HL-60/S4 (cell line): ENCODE data around the gene DNAH14.
"Not testable (repeated sequence)": the region's sequence is repeated elsewhere in the genome, so short reads cannot be mapped to it uniquely, and the experiment has no call there.

ENCODE experiments used
- in situ Hi-C: fragments of 300-500 bp; cut with MboI; formaldehyde crosslinking; loops from 2 replicates; pipeline ENCODE4 v1.14.3; 2022; ENCODE audit warnings: low sequenced_read_pairs

DNAH14 gene

DNA sequence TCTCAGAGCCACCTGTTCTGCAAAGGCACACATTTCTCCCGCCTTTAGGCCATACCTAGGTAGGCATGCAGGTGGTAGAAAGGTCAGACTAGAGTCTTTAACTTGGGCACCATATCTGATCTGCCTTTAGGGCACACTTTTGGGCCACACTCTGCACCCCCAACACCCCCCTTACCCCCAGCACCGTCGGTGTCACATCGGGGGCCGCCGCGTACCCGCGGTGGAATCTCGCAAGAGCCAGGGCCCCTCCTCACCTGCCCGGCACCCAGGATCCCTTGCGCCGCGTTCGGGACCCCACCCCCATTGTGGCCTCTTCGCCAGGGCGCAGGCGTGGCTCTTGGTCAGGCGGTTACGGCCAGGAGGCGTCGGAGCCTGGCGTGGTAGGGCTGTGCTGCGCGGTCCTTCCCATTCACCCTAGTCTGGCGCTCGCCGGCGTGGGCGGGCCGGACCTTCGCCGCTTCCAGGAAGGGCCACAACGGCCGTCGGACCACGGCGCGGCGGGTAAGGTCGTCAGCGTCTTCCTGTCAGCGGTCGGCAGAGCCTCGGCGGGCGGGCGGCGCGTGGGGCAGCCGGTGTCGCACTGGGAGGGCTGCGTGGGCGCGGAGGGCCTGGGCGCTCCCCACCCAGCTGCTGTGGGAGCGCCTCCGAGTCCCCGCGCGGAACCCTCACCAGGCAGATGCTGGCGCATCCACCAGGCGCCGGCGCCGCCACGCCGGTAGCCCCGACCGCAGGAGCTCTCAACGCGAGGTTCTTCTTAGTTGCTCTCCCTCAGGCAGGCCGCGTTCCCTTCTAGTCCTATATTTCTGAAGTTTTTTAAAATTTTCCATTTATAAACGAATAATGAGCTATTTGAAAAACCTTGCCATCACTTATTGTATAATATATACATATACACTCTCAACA is at the start of gene DNAH14:
DNAH14 (plus strand) TSS at position 341 of the 903 bp plus-strand sequence. CDS start 23,028 bp downstream, outside the sequence.
- in situ Hi-C loops: no loop called here

DNA sequence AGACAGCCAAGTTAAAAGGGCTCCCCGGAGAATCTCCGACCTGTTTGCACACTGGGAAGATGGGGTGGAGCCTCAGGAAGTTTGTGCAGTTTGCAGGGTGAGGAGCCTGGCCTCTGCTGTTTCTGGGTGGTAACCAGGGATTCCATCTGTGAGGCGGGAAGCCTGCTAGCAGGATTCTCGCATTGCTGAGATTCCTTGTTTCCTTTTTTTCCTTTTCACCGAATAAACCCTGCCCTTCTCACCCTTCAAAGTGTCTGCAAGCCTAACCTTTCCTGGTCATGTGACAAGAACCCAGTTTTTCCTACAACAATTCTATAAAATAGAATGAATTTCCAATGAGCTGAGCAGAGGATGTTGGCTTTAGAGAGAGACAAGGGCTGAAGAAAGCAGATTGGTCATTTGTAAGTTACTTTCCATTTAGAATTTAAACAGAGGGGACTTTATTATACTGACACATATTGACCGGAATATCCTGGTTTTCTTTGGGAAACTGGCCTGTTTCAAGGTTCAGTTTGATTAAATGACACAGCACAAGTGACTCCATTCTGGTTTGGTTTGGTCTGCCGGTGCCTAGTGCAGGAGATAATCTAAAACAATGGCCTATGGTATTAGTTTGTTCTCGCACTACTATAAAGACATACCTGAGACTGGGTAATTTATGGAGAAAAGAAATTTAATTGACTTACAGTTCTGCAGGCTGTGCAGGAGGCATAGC is 48.7 kb upstream of the DNAH14 start:
- in situ Hi-C loops: no loop called here

DNA sequence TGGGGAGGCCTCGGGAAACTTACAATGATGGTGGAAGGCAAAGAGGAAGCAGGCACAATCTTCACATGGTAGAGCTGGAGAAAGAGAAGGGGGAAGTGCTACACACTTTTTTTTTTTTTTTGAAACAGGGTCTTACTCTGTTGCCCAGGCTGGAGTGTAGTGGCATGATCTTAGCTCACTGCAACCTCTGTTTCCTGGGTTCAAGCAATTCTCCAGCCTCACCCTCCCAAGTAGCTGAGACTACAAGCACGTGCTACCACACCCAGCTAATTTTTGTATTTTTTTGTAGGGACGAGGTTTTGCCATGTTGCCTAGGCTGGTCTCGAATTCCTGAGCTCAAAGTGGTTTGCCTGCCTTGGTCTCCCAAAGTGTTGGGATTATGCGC is 48.2 kb upstream of the DNAH14 start:
- in situ Hi-C loops: not testable (repeated sequence)

DNA sequence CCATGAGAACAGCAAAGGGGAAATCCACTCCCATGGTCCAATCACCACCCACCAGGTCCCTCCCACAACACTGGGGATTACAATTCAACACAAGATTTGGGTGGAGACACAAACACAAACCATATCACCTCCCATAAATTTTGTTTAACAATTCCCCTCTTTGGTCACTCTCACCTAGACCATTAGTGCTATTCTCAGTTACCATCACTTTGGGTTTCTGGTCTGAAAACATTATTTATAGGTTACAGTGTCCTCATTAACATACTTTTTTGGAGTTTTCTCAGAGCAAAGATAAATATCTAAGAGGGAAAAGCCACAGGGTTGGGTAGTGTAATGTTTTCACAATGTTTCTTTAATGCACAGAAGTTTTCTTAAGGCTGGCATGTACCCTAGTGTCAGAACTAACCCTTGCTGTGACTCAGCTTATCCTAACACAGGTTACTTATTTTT is 47.7 kb upstream of the DNAH14 start:
- in situ Hi-C loops: no loop called here

DNA sequence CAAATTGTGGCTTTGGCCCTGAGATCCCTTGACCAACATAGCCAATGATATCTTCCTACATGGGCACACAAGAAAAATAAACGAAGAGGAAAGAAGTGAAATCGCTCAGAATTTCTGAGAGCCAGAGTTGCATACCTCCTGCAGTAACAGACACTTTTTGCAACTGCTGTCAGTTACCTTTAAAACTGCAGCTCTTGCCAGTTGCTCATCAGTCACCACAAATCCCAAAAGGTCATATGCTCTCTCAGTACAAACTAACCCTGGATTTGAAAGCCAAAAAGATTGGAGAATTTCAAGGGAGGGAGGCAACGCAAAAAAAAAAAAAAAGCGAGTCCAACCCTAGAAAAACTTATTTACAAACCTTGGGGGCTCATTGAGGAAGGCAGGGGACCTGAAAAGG is 47.2 kb upstream of the DNAH14 start:
- in situ Hi-C loops: no loop called here

DNA sequence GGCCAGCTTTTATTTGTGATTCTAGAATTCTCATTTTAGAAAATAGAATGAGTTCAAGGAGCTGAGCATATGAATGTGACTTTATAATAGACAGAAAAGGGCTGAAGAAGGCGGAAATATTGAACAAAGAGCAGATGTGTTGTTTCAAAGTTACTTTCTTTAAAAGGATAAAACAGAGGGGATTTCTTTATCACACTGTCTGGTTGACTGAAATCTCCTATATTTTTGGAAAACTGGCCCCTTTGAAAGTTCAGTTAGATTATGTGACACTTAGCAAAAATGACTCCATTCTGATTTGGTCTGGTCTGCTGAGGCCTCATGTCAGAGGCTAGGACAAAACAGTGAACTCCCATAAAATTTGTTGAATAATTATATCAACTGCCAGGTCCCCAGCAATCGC is 46.4 kb upstream of the DNAH14 start:
- in situ Hi-C loops: no loop called here

DNA sequence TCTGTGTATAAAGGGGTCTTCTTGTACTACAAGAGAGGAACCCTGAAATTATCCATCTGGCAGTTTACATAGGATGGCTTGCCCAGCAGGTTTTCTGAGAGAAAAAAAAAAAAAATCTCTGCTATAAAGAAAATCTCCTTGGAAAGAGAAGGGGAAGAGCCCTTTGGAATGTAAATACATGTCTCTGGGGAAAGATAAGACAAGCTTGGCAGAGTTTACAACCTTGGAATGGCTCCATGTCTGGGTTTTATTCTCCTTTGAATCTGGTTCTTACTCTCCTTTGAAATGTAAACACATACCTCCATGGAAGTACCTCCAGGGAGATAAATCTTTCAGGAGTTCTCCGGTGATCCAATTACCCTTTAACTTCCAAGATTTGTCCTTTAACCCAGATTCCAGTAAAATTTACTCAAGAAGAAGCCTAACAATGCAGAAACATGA is 45.1 kb upstream of the DNAH14 start:
- in situ Hi-C loops: no loop called here

DNA sequence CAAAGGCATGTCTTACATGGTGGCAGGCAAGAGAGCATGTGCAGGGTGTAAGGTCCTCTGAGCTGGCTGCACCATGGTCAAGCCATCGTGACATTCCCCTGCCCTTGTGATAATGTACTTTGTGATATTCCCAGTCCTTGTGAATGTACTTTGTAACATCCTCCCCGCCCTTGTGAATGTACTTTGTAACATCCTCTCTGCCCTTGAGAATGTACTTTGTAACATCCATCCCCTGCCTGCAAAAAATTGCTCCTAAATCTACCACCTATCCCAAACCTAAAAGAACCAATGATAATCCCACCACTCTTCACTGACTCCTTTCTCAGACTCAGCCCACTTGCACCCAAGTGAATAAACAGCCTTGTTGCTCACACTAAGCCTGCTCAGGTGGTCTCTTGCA is 44.1 kb upstream of the DNAH14 start:
- in situ Hi-C loops: not testable (repeated sequence)

DNA sequence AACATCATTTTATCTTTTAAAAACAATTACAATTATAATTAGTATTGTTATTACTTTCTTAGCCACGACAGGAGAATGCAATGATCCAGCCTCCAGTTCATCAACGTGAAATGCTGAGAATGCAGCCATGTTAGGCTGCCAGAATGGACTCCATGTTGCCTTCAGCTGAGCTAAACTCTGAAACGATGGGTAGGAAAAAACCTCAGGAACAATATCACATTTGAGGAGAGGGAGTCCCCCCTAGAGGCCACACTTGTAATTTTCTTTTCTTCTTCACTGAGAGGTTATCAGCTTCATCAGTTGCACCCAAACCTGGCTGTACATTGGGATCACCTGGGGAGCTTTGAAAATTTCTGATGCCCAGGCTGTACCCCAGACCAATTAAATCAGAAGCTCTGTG is 34.6 kb upstream of the DNAH14 start:
- in situ Hi-C loops: no loop called here

DNA sequence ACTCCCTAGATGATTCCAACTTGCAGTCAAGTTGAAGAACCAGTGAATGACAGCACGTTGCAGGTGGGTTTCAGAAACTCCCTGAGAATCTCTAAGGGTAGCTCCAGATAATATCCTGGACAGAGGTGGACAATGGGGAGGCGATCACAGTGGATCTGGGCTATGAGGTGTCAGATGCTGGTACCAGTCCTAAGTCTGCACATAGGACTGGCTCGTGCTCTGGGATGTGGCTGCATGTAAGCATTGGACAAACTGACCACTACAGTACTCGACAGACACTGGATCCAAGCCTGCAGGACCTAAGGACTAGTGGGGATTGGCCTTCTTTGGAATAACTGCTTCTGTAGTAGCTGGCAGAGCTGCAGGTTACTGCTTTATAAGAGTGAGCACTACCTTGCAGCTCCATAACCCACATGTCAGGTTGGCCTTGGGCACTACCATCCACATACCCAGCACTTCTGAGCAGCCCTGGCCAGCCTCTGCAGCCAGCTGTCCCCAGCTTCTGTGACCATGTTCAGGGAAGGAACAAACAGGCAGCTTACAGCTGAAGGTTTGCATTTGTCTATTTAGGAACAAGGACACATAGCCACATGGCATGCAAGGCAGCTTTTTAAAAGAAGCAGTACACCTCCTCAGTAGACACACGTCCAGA is 33.2 kb upstream of the DNAH14 start:
- in situ Hi-C loops: no loop called here

DNA sequence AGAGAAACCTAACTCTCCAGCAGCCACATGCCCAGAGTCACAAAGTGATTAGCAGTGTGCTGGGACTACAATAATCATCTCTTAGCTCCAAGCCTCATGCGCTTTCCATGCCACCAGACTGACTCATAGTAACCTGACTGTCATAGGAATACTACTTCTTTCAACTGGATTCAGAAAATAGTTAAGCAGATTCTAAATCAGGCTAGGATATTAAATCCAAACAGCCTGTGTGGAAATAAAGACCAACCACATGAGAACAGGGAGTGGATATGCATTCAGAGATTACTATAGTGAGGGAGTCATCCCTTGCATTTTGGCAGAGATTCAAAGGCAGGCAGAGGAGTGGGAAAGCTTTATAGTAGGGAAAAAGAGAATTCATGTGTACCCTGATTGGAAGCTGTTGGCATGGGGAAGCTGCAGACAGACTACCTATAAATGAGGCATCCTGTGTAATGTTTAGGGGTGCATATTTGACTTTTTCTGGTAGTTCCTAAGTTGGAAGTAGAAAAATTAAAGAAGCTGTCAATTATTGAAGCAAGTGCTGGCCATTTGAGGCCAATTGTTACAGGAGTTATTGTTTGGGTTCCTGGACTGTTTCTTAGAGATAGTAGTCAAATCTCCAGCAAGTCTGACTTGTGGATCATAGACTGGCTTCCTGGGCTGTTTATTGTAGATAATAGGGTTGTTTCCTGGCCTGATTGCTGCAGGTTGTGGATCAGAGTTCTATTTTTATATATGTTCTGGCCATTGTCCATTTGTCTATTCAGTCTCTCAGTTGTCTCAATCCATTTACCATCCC is 31.7 kb upstream of the DNAH14 start:
- in situ Hi-C loops: no loop called here

DNA sequence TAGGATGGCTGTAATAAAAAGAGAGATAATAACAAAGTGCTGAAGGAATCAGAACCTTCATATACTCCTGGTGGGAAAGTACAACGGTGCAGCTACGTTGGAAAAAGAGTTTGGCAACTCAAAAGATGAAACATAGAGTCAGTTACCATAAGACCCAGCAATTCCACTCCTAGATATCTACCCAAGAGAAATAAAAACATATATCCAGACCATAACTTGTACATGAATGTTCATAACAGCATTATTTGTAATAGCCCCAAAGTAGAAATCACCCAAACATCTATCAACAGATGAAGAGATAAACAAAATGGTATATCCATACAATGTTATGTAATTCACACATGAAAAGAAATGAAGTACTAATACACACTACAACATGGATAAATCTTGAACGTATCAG is 30.5 kb upstream of the DNAH14 start:
- in situ Hi-C loops: no loop called here

DNA sequence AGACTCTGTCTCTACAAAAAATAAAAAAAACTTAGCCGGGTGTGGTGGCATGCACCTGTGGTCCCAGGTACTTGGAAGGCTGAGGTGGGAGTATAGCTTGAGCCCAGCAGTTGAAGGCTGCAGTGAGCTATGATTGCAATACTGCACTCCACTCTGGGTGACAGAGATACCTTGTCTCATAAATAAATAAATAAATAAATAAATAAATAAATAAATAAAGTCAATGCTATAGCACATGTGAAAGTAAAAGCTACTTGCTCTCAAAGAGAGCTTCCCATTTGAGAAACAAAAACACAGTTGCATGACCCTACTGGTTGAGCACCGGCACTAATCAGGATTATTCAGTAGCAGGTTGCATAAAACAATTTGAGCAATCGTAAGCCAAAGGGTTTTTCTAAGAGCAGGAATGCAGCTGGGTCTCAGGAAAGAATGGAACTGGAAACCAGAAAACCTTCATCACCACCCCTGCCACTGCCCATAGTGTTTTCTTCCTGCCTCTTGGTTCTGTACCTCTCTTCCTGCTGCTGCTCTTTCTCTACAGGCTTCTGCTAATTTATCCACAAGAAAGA is 29.3 kb upstream of the DNAH14 start:
- in situ Hi-C loops: no loop called here

DNA sequence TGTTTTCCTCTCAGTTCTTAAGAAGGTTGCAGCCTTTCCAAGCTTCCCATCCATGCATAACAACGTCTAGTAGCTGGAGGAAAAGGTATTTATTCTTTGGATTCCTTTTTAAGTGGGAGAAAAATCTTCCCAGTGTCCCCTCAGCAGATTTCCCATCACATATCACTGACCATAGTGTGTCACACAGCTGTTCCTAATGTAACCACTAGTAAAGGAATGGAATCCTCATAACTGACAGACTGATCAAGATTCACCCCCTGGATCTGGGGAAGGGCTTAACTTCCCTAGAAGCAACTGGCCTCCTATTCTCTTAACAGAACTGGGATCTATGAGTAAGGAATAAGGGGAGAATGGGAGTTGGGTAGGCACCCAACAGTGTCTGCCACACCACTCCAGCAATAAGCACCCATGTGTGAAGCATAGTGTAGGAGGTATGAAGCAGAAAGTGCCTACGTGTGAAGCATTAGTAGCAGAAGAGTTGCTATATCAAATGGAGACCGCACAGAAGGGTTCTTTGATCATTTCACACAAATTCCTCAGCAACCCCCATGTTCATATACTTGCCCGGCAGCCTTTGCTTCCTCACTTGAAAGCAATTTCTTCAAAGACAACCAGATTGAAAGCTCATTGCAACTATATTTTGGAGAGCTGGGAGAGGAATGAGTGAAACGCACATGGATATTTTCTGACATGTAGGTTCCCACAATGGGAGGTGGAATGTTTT is 28.2 kb upstream of the DNAH14 start:
- in situ Hi-C loops: no loop called here

DNA sequence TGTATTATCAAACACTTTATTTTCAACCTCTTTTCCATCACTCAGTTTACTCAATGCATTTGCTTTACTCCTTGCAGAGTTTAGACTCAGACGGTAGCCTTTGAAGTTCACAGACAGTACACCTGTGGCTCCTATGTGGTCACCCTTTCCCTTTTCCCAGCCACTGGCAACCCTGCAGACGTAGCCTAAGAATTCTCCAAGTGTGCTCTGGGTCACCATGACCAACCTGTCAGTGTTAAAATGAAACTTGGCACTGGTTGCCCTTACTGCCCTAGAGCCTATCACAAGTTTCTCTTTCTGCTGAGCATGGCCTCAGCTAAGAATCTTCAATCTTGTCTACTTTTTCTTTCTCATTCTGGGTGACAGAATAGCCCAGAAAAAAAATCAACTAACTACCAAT is 25.5 kb upstream of the DNAH14 start:
- in situ Hi-C loops: no loop called here

DNA sequence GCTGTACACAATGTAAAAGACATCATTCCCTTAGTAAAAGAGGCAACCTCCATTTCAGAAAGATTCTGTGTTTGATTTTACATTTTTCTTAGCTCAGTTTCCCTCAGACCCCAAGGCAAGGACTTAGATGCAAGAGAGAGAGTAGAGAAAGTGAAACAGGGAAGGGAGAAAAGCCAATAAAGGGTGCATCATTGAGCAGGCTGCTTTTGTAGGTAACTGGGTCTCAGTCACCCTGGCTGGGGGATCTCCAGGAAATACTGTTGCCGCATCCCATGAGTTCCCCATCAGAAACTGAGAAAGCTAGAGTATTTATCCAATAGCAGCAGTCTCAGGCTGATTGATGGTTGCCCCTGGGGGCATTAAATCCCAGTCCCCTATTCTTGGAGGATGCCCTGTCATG is 23.1 kb upstream of the DNAH14 start:
- in situ Hi-C loops: no loop called here

DNA sequence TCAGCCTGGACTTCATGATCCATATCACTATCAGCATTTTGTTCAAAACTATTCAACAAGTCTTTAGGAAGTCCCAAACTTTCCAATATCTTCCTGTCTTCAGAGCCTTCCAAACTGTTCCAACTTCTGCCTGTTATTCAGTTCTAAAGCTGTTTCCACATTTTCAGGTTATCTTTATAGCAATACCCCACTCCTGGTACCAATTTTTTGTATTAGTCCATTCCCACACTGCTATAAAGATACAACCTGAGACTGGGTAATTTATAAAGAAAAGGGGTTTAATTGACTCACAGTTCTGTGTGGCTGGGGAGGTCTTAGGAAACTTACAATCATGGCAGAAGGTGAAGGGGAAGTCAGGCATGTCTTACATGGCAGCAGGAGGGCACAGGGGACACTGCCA is 18.3 kb upstream of the DNAH14 start:
- in situ Hi-C loops: no loop called here

DNA sequence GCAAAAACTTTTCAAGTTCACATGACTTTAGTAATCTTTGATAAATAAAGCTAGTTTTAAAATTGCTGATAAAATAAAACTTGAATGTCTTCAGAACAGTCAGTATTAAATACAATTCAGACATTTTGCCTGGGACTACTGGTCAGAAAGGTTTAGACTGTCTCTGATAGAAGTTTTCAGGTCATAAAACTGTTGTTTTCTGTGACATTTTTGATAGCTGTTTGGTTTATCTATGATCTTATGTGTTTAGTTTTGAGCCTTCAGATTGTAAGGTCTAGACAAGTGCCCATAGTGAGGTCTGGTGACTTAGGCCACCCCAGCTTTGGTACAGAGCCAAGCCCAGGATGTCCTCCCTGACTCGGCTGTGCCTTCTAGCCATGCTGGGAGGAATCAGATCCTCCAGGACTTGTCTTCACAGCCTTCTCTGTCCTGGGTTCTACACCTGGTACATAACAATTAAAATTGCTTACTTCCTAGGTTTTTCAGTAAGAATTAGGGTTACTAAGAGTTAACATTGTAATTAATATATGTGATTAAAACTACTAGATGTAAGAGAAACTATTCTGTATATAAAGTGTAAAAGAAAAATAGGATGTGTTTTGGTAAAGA is 15.1 kb upstream of the DNAH14 start:
- in situ Hi-C loops: no loop called here

DNA sequence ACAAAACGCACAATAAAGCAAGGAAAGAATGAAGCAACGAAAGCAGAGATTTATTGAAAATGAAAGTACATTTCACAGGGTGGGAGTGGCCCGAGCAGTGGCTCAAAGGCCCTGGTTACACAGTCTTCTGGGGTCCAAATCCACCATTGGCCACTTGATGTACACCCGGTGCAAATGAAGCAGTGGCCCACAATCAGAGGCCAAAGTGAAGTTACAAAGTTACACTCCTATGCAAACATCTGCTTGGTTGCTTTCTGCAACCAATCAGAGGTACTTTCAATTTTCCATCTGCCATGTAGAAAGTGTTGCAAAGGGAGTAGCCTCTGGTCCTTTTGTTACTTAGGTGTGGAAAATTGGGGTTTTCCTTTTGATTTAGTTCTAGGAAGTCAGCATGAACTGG is 10.0 kb upstream of the DNAH14 start:
- in situ Hi-C loops: no loop called here
